Epithelial cell of esophagus (primary cell): Measurements from ENCODE around the gene NFS1.
A peak's percentile ranks its signal among the peaks of the same experiment; 100 is the strongest.

Experiments used
- DNase-seq: peaks from one replicate; pipeline ENCODE4 v3.0.0; 2010; ENCODE audit warnings: low read depth
- H3K4me3 ChIP-seq: 2 replicates; pipeline ENCODE4 v1.5.1; 2011; ENCODE audit warnings: mild to moderate bottlenecking, low read length, control low read depth
- TF ChIP-seq, protein P1 (sequence below): IDR thresholded peaks from 2 replicates; pipeline ENCODE4 v1.5.1; 2011; ENCODE audit warnings: low read depth, mild to moderate bottlenecking, low read length, control low read depth, inconsistent platforms; ENCODE audit not compliant: insufficient read depth; ENCODE audit errors: missing control alignments

The NFS1 gene

DNA sequence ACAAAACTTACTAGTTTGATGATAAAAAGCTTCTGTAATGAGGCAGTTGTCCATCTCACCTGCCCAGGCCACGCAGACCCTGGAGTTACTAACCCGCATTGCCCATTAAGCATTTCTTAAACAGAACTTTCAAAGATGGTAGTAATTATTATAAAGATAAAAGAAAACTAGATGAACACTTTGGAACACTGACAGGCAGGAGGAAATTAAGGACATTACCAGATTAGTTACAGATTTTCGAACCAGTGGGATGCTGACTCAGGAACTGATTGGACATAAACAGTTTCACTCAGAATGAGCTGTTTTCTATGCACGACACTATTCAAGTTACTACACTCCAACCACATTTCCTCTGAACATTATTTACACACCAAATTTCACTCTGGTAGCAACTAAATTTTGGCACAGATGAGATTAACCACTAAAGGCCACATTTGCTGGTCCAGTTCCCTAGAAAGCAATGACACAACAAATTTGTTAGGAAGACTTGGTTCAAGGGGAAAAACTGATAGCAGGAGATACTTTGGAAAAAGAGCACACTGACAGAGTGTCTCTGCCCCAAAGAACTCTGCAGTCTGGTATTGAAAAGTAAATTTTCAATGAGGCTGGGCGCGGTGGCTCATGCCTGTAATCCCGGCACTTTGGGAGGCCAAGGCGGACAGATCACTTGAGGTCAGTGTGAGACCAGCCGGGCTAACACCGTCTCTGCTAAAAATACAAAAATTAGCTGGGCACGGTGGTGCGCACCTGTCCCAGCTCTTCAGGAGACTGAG lies 3.1 kb upstream of the NFS1 start:
- no peak overlapping the region for H3K4me3 ChIP-seq
- DNase-seq = peak; percentile 16
- TF ChIP-seq, protein P1, sequence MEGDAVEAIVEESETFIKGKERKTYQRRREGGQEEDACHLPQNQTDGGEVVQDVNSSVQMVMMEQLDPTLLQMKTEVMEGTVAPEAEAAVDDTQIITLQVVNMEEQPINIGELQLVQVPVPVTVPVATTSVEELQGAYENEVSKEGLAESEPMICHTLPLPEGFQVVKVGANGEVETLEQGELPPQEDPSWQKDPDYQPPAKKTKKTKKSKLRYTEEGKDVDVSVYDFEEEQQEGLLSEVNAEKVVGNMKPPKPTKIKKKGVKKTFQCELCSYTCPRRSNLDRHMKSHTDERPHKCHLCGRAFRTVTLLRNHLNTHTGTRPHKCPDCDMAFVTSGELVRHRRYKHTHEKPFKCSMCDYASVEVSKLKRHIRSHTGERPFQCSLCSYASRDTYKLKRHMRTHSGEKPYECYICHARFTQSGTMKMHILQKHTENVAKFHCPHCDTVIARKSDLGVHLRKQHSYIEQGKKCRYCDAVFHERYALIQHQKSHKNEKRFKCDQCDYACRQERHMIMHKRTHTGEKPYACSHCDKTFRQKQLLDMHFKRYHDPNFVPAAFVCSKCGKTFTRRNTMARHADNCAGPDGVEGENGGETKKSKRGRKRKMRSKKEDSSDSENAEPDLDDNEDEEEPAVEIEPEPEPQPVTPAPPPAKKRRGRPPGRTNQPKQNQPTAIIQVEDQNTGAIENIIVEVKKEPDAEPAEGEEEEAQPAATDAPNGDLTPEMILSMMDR = no peak

DNA sequence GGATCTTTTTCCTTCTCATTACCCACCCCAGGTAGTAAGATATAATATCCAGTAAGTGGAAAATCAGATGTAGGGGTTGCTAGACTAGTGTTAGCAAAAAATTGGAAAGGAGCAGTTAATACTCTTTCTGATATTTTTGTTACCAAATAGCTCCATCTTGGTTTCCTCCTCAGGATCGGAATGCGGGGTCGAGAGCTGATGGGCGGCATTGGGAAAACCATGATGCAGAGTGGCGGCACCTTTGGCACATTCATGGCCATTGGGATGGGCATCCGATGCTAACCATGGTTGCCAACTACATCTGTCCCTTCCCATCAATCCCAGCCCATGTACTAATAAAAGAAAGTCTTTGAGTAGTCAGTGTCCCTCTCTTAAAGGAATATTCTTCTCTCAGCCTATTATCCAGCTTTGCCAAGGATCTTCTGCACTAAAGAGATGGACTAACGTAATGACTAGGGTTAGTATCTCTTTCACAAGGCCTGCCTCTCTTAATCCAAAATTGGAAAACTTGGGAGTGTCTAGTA lies 1.5 kb upstream of the NFS1 start:
- TF ChIP-seq, protein P1 = no peak
- H3K4me3 ChIP-seq = peak overlapping the region; percentile 93
- DNase-seq = peak; percentile 15

DNA sequence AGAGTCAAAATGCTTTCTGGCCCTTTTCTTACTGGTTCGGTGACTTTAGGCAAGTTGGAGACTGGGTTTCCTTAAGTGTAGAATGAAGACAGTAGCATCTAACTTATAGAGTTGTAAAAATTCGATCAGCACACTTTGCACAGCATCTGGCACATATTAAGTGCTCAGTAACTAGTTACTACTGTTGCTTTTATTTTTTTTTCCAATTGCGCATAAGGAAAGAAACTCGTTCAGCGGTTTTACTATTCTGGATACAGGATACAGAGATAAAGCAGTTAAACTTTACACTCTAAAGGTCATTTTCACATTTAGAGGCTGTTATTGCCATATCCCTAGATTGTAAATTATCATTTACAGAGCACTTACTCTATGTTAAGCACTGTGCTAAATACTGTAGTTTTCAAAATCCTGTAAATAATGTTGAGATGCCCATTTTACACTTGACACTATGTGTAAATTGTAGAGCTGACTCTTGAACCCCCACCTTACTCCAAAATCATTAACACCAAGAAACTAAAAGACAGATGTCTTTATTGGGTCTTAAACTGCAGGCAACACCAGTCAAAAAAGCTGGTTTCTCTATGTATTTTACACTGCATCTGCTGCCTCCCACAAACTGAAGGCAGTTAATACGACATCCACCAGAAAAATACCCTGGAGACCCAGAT lies 939 bp upstream of the NFS1 start:
- peak overlapping the region; percentile 93 for H3K4me3 ChIP-seq
- DNase-seq = no peak
- TF ChIP-seq, protein P1 = no peak

DNA sequence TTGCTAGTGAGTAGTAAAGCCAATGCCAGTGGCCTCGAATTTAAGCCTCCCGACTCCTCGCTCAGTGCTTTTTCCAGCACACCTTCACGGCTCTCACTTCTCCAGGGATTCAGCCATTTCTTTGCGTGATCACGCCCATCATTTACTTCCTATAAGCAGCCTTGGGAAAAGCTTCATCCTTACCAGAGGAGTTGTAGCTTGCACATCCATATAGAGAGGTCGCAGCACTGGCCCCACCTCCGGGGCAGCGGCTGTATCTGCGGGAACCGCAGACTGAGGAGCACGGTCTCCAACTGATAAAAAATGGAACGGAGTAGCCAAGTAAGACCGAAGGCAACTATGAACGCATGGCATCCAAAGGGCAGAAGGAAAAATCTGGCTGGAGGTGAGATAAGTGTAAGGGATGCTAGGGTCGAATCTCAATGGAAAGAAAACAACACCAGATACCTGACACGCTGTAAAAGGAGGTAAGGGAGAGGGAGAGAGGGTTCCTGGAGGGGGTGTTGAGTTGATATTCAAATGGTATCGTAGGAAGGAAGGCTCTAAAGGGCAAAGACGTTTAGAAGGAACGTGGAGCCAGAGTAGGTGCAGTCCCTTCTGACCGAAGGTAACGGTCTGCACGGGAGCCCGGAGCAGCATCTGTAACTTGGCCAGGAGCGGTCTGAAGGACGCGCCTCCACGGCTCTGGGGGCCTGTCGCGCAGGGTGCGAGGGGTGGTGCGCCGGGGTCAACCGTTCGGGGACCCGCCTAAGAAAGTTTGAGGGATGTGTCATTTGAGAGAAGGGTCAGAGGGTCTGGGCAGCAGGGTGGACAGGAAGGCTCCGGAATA lies 640 bp downstream of the NFS1 start:
- DNase-seq = peak; percentile 21
- H3K4me3 ChIP-seq = peak overlapping the region; percentile 93

DNA sequence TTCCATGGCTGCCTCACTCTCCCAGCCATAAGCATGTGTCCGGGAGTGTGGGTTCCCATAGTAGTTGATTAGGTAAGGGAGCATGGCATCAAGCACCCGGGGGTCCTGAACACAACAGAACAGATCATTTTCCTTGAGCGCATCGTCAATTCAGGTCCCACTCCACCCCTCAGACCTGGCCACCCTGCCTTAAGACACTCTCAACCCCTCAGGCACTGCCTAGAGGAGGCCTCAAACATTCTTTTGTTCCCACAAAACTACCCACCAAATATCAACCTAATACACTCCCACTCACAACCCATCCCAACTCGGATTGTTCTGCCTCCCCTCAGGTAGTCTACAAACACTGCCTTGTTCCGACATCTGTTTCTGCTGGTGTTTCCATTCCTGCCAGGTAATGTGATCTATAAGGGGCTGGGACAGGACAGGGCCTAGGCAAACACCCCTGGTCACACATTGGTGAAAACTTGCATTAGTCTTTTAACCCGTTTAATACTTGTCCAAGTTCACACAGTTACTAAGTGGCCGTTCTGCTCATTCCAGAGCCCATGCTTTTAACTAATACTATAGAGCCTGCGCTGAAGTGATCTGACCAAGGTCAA lies 1.4 kb downstream of the NFS1 start:
- peak overlapping the region; percentile 93 for H3K4me3 ChIP-seq
- TF ChIP-seq, protein P1 = no peak
- DNase-seq = no peak

More for the DNA sequence above, 640 bp downstream of the NFS1 start:
- TF ChIP-seq, protein P1 = no peak

DNA sequence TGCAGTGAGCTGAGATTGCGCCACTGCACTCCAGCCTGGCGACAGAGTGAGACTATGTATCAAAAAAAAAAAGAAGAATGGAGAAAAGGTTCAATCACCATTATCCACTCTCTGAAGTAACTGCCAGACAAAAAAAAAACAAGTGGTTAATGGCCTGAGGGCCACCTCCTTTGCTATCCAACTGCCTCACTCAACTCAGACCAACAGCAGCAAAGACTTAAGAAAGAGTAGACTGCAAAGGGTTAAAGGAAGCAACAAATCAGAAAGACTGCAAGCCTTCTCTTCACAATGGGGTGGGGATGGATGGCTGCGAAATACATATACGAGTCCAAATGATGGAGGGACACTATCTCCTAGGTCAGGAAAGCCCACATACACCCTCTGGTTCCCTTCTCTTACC lies 3.2 kb downstream of the NFS1 start:
- no peak overlapping the region for H3K4me3 ChIP-seq
- DNase-seq = no peak
- TF ChIP-seq, protein P1 = no peak
